ENCODE data around the gene LBR.

Gene LBR

DNA sequence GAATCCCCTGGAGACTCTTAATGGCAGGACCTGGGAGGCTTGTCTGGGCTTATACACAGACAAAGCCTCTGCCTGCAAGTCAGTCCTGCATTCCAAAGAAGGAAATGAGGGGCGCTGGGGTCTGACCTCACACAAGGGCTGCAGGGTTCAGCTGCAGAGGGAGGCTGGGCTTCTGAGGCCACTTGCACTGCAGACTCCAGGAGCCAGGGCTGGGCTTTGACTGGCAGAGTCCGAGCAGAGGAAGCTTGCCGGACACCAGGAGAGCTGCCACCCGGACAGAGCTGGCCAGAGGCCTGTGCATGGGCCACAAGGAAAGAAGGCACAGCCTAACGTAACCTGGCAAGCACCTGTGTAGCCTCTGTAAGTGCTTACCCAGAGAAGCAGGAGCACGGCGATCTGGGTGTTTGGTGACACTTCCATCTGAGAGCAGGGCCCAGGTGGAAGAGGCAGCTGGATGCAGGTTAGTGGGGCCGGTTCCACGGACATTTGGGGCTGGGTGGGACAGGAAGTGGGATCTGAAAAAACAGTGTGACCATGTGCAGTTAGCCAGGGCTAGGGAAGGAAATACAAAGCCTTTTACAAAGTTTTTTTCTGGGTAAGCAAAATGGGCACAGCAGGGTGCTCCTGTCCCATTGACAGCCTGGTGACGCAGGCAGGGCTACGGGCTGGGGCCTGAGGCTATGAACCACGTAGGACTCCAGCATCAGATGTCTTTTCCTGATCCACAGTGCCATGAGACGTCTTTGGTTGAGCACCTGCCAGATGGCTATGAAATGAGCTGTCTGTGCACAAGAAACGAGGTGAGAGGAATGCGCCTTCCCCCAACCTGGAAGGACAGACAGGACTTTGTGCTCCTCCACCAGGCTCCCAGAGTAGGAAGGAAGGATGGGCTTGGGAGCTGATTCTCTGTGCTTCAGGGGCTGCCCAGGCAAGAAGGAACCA is 37.3 kb upstream of the LBR start:
- no peak for DNase-seq (ENCODE audit: low read depth)

DNA sequence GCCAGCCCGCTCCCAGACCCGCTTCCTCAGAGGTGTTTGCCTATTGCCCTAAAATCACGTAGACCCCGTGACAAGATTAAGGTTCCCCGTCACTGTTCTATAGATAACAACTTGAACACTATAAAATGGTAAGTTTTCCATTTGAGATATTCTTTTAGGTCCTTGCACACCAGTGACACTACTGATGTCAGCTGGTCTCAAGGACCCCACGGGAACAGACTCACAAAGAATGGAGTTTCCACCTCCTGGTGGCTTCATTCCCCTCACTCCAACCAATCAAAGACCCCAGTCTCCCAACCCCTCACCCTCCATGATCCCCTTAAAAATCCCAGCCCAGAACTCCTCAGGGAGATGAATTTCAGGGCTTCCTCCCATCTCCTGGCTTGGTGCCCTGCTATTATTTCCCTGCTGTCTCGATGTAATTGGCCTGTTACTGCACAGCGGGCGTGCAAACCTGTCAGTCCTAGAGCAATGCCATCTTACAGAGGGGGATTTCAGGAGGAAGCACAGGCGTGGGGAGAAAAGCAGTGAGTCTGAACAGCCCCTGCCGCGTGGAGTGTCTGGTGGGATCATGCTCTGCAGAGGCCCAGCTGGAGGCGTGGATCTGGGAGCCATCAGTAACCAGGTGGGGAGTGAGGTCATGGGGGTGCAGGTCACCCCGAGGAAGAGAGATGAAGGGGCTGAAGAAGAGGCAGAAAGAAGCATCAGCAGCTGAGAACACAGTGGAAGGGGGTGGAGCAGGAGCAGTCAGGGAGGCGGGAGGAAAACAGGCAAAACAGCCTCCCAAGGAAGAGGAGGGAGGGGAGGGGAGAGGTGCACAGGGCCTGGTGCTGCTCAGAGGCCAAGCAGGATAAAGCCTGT is 35.1 kb upstream of the LBR start:
- no peak for DNase-seq (ENCODE audit: low read depth)

DNA sequence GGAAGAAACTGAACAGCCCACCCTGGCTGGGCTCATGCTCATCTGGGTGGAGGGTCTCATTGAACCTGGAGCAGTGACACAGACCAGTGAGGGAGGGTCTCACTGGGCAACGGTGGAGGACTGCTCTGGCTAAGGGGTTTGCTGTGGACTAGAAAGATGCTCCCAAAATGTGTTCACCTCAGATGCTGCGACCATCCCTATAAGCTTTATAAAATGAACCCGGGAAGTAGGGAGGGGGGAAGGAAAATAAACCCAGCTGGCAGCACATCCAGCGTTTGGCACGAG is 34.5 kb upstream of the LBR start:
- no peak for DNase-seq (ENCODE audit: low read depth)

DNA sequence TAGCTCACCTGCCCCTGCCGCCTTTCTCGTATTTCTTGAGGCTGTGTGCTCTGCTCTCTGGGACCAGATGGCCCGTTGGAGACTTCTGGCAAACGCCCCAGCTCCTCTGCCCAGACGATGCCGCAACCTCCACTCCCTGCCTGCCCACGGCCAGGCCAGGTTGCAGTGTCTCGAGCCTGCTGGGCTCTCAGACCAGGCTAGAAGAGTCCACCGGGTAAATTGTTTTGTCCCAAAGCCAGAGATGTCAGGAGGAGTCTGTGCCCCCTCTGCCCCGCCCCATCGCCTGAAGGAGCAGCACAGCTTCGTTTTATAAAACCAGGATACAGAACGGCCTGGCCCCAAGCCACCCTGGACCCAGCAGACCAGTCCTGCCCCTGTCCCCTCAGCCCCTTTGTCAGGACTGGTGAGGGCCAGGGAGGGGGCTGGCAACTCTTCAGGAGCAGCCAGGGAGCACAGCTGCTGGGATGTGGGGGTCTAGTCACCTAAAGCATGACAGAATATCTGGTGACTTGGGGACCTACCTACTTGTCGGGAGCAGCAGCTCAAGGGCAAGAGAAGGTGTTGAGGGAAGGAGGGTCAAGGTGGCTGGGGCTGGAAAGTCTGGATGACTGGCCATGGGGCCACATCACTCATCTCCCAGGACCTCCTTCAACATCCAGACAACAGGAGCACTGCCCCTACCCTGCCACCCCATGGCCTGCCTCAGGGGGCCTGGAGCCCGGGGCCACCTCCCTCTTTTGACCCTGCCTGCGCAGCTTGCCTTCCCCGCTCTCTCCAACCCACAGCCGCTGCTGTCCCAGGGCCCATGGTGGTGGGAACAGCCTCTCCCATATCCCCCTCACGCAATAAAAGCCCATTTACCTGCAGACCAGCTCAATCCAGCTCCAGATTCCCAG is 33.9 kb upstream of the LBR start:
- no peak for DNase-seq (ENCODE audit: low read depth)

DNA sequence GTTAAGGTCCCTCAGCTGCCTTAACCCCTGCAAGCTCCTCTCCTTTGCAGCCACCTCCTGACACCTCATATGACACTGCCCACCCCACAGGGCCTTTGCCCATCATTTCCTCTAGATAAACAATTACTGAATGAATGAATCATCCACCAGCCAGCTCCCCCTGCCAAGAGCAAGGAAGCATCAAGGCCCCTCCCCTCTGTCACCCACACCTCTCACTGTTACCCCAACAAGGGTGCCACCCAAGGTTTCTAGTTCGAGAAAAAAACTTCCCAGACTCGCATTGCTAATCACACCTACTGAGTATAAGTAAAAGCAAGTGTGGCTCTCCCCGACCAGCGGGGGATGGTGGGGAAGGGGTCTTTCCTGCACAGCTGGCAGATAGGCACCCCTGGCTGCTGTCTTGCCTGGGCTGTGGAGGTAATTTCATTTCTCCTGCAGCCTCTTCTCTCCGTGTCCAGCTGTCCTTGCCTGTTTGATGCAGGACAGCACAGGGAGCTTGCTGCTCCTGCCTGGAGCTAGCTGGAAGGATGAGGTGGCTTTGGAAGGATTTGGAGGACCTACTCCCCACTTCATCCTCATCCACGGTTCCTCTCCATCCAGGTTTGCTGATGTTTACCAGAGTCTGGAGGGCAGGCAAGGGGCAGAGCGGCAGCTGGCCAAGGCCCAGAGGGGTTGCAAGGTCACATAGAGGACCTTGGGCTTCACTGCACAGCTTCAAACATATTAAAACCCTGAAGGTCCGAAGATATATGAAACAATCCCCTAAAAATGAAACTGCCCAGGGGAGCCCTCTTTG is 33.1 kb upstream of the LBR start:
- DNase-seq (ENCODE audit: low read depth): no peak

DNA sequence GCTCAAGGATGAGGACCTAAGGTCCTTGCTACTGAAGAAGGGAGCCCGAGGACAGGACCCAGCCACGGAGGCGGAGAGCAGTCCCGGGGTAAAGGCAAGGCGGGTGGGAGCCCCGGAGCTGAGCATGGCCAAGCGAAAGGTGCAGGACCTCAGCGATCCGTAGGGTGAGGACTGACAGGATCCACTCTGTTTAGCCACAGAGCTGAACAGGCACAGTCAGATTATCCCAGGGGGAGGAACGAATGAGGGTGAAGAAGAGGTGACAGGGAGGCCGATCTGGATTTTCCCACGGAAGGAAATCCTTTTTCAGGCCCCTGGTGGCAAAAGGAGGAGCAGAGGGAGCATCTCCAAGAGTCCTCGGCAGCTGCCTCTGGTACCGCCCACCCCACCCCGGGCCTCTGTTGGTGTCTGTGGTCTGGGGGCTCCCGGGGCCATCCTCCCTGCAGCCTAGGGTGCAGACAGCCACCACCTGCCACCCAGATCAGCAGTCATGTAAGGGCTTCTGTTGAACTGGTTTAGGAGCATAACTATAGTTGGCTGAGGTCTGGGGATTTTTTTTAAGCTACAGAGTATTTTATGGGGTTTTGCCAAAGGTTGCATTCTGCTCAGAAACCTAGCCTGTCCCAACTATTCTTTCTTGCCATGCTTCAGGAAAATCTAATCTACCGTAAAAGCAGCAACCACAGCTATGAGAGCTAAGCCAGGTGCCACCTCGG is 32.3 kb upstream of the LBR start:
- no peak for DNase-seq (ENCODE audit: low read depth)

DNA sequence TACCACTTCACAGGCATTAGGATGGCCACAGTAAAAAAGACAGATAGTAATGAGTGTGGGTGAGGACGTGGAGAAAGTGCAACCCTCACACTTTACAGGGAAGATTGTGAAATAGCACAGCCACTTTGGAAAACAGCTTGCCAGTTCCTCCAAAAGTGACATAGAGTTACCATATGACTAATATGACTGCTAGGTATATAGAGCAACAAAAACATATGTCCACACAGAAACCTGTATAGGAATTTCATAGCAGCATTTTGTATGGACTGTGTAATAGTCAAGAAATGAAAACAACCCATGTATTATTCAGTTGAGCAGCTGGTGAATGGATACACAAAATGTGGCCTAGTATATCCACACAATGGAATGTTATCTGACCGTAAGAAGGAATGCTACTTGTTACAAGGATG is 30.4 kb upstream of the LBR start:
- DNase-seq (ENCODE audit: low read depth): no peak

DNA sequence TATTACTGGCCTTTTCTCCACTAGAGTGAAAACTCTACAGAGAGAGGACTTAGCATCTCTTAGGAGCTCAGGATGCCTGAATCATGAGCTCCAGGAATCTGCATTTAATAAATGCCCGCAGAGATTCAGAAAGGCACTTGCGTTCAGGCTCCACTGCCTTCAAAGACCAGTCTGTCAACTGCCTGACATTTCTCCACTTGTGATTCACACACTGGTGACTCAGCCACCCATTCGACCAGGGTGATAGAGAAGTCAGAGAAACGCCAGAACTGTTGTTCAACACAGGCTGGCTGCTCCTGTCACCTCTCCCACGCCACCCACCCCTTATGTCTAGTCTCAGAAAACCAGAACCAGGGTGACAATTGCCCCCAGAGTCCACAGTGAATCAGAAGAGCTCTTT is 26.9 kb upstream of the LBR start:
- DNase-seq (ENCODE audit: low read depth): peak; percentile 19

DNA sequence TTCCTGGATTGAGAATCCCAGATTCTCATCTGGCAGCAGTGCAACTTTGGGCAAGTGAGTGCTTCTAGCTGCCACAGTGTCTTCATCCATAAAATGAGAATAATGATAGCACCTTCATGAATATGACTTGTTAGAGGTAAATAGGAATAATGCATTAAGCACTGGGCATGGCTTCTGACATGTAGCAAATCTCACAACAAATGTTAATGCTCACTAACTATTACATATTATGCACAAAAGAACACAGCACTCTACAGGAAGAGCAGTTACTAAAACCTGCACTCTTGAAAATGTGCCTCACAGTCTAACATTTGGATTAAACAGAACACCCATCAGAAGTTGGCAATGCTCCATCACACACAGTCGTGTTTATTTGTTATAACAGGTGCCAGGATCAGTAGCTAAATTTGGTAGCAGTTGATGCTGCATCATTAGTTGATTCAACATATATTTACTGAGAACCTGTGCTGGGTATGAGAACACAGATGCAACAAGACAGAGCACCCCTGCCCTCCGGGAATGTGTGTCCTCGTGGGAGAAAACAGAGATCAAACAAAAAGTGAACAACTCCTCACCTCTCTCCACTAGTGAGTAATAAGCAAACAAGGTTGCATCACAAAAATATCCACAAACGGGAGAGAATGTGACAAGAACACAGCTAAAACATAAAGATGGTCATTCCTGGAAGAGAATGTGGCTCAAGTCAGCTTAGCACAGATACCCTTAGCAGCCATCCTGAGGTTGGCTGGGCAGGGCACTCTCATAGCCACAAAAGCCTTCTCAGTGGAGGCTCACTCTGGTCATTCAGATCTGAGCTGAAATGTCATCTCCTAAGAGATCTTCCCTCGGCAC is 26.2 kb upstream of the LBR start:
- DNase-seq (ENCODE audit: low read depth): no peak

DNA sequence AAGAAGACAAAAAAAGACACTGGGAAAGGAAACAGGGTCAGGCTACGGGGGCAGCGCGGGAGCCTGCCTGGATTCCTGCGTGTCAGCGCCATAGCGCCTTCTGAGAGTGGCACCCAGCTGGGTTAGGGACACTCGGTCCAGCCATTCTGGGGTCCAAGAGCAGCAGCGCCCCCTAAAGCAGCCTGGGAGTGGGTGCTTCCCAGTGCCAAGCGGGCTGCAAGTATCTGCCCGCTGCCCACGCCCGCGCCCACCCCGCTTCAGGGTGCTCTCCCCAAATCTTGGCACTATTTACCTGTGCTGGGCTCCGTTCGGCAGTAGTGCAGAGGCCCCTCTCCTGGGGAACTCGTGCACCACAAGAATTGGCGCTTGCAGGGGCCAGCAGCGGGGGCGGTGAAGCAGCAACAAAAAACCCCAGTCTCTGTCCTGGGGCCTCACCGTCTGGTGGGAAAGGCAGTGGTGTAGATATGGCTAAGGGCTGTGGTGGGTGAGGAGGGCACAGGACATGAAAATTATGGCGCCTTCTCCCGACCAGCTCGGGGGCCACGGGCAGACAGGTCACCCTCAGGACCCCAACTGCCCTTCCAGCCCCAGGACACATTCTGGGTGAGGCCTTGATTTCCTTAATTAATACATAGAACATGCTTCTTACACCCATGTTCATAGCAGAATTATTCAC is 24.1 kb upstream of the LBR start:
- DNase-seq (ENCODE audit: low read depth): no peak

DNA sequence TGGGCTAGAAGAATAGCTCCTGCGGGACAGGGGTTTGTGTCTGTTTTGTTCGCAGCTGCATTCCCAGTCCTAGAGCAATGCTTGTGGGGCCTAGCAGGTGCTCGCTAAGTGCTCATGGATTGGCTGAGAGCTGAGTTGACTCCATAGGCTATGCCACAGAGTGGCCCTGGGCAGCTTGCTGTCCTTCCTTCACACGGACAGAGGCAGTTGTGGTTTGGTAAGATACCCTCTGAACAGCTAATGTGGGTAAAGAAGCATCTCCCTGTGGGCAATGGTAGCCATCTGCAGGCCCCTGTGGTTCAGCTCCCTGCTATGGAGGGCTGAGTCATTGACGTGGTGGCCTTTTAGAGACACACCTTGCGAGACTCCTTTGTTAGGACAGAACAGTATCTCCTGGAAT is 23.5 kb upstream of the LBR start:
- DNase-seq (ENCODE audit: low read depth): no peak

DNA sequence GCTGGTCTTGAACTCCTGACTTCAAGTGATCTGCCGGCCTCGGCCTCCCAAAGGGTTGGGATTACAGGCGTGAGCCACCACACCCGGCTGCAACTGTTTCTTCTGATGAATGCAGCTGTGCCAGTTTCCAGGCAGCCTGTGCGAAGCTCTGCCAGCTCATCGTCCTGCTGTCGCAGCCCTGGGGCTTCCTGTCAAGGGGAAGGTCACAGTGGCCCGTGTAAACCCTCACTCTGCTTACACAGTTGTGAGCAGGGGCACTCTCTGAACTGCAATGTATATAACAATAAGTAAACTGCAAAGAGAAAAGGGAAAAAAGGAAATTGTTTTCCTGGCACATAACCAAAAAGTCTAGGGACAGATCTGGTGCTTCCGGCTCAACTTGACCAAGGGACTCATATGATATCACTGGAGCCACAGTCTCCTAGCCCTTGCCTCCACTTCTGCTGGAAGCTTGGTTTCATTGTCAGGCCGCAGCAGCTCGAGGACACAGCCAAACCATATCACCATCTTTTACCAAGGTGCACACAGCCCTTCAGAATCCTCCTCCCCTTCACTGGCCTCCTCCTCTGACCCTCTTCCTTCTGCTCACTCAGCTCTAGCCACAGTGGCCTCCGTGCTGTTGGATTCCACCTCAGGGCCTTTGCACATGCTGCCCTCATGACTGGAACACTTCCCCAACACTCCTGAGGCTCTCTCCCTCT is 22.8 kb upstream of the LBR start:
- DNase-seq (ENCODE audit: low read depth): no peak

DNA sequence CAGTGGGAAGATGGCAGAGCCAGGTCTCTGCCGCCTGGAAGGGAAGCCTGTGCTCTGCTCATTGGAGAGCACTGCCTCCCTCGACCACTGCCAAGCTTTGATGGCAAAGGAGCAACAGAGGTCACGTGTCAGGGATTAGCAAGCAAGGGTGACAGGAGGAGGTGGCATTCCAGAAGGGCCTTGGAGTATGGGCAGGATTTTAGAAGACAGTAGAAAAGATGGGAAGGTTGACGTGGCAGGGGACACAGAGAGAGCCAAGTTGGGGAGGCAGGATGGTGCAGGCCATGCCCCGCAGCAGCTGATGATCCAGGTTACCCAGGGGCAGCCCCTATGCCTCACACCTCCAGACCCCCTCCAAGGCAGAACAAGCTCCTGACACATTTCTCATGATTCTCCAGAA is 21.9 kb upstream of the LBR start:
- no peak for DNase-seq (ENCODE audit: low read depth)

DNA sequence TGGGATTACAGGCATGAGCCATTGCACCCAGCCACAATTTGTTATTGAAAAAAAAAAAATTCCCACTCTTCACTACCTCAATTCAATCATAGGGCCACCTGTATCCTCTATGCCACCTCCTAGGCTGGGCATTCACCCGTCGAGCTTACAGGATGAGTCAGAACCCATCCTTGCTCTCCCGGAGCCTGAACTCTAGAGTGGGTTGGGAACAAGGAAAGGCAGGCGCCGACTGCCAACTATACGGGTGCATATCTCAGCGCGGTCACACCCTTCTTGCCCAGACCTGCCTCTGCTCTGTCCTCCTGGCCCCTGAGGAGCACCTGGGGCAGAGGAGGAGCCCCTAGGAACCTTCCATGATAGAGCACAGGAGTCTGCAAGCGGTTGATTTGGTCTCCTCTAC is 21.4 kb upstream of the LBR start:
- DNase-seq (ENCODE audit: low read depth): no peak

DNA sequence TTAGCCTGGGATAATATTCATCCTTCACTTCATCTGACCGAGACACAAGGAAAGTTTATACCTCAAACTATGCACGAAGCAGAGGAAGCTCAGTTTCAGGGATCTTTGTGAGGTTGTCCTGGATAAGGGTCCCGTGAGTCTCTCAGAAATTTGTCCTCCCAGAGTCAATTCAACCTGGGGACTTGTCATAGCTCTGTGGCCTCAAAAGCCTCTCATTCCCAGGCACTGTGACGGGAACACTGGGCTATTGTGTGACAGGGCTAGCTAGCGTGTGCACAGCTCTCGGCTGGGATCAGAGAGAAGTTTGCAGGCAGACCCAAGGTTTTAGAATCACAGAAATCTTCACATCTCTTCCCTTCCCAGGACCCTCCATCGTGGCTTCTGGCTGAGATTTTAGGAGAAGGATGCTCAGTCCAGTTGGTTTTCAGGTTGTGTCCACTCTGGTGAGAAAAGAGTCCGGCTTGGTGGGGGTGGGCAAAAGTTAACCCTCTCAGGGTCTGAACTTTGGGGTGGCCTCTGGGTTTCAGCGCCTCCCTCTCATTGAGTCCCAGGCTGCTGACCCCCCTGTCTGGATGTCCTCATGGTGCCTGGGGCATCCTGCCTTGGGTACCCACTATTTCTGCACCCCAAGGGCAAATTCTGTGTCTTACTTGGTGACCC is 20.4 kb upstream of the LBR start:
- DNase-seq (ENCODE audit: low read depth): no peak

DNA sequence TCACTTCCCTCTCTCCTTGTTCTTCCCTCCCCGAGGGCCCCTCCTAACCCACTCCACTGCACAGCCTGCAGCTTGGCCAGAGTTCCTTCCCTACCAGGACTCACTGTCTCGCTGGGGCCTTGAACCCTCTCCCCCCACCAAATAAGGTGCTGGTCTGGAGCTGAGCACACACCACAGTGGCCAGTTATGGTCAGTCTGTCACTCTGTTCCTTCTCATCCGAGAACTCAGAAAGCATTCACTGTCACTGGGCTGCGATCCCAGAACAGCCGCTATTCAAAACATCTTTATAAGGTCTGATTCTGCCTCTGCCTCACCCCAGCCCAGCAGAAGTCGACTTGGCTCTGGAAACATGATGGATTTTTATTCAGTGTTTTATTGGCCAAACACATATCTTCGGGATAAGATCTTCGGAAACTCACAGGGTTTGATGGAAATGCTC is 19.8 kb upstream of the LBR start:
- no peak for DNase-seq (ENCODE audit: low read depth)

DNA sequence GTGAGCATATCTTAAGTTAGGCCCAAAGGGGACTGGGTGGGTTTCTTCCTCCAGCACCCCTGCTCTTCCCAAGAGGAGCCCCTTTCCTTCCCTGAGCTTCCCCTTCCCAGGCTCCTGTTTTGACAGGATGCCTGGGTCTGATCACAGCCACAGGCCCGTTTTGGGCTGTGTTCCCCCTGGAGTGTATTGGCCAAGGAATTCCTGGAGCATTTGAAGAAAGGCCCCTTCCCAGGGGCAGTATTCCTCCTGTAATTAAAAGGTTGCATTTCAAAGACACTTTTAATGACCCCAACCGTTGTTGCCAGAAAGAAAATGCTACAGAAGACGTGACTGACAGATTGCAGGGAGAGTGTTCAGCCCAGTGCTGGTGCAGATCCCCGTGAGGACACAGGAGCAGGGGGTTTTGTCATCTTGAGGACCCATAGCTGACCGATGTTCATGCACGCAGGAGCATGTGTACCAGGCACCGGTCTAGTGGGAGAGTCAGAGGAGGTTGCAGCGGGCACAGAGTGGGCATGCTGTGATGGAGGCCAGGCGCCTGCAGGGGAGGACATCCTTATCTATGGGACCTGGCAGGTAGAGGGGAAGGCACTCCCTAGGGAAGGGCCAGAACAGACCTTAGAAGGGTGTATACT is 19.3 kb upstream of the LBR start:
- no peak for DNase-seq (ENCODE audit: low read depth)

DNA sequence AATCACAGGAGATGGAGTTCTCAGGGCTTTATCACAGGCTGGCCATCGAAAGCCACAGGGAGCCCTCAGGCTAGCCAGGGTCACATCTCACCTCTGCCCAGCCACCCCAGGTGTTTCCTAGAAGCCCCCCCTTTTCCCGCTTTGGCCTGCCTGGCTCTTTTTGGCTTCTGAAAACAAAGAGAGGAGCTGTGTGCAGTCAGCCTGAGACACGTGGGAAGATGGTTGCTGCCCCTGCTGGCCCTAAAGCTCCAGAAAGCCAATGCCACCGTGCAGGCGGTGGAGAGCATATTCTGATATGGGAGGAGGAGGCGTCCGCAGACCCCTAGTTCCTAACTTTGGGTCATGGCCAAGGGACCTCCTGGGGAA is 18.7 kb upstream of the LBR start:
- no peak for DNase-seq (ENCODE audit: low read depth)

All from HS-5 (cell line).